Stimulated activated CD8-positive, alpha-beta memory T cell treated with anti-CD3 and anti-CD28 coated beads, Interleukin-15, amount 100 ng/mL, for 24 hours (primary cell): ENCODE data around the gene MOCOS.

Experiments
- DNase-seq: peaks from one replicate; pipeline ENCODE4 v3.0.0-alpha.2; 2020; ENCODE audit warnings: low read depth

Gene MOCOS

GRCh38 chr18:36305375-36305774, 118.1 kb downstream of the MOCOS start:
- DNase-seq, result no peak

- no peak for DNase-seq
Measured at GRCh38 chr18:36307513-36307912, 120.2 kb downstream of the MOCOS start.

- DNase-seq, result no peak
Measured at GRCh38 chr18:36308711-36309435, 121.6 kb downstream of the MOCOS start.

GRCh38 chr18:36309436-36310391, 122.4 kb downstream of the MOCOS start:
- DNase-seq, result no peak

- no peak for DNase-seq
Measured at GRCh38 chr18:36311026-36311570, 123.8 kb downstream of the MOCOS start.

- no peak for DNase-seq
Measured at GRCh38 chr18:36312806-36313395, 125.6 kb downstream of the MOCOS start.

- DNase-seq, result no peak
Measured at GRCh38 chr18:36314098-36314497, 126.8 kb downstream of the MOCOS start.

- no peak for DNase-seq
Measured at GRCh38 chr18:36314754-36315153, 127.5 kb downstream of the MOCOS start.

GRCh38 chr18:36315736-36316135, 128.4 kb downstream of the MOCOS start:
- no peak for DNase-seq

- no peak for DNase-seq
Measured at GRCh38 chr18:36316246-36316645, 128.9 kb downstream of the MOCOS start.
